K562 (cell line): Measurements from ENCODE around the gene HS3ST3A1. TPM values are rescaled to one million over a fixed set of nuclear protein-coding genes. Genes with fewer than 3 reads are reported as not detected.

ENCODE experiments used
- BACH1 ChIP-seq: fragments of 200-800 bp; sonication (Bioruptor generic); IDR thresholded peaks from 2 replicates; pipeline ENCODE4 v1.6.1; 2016; ENCODE audit warnings: missing genetic modification characterization, missing compliant biosample characterization
- CBX2 ChIP-seq: fragments of 200-600 bp; sonication (generic); IDR thresholded peaks from one replicate; pipeline ENCODE4 v1.6.1; 2012; ENCODE audit warnings: mild to moderate bottlenecking, low read length, inconsistent platforms; ENCODE audit not compliant: insufficient read depth, poor library complexity, severe bottlenecking
- FOXK2 ChIP-seq, 2 experiments: fragments of 450-650 bp; IDR thresholded peaks in 1 of 2; conservative IDR thresholded peaks in 1 of 2; 2 replicates each; pipeline ENCODE4 v1.6.1; 2016; ENCODE audit warnings: low read depth in 2 of 2, mild to moderate bottlenecking in 1 of 2
- FOXM1 ChIP-seq, 2 experiments: fragments of 450-650 bp in 1 of 2; sonication (generic) in 1 of 2; formaldehyde crosslinking in 1 of 2; IDR thresholded peaks; 2 replicates each; pipeline versions ENCODE4 v1.6.1 to v1.9.0; 2017 to 2022; ENCODE audit warnings: low read depth in 2 of 2, mild to moderate bottlenecking in 2 of 2, missing genetic modification reagents in 1 of 2, moderate library complexity in 1 of 2
- GTF2F1 ChIP-seq: IDR thresholded peaks from 2 replicates; pipeline ENCODE4 v1.6.1; 2011; ENCODE audit warnings: low read depth, low read length, improper control_type of control experiment
- HDAC1 ChIP-seq, 2 experiments: fragments of 450-650 bp; IDR thresholded peaks; 2 replicates each; pipeline ENCODE4 v1.6.1; 2016 to 2017; ENCODE audit warnings: inconsistent platforms in 1 of 2, mild to moderate bottlenecking in 1 of 2, moderate library complexity in 1 of 2
- HNRNPLL ChIP-seq: fragments of 200-400 bp; formaldehyde crosslinking; IDR thresholded peaks from 2 replicates; pipeline ENCODE4 v1.6.1; 2017; ENCODE audit warnings: low read length, low read depth, mild to moderate bottlenecking; ENCODE audit not compliant: poor library complexity, severe bottlenecking
- MAZ ChIP-seq, 2 experiments: fragments of 450-650 bp in 1 of 2; sonication (generic) in 1 of 2; formaldehyde crosslinking; IDR thresholded peaks in 1 of 2; conservative IDR thresholded peaks in 1 of 2; 2 replicates each; pipeline versions ENCODE4 v1.4.0 to v1.5.0; 2020; ENCODE audit warnings: mild to moderate bottlenecking in 1 of 2, missing genetic modification reagents in 1 of 2
- MCM2 ChIP-seq: fragments of 450-650 bp; IDR thresholded peaks from 2 replicates; pipeline ENCODE4 v1.6.1; 2017; ENCODE audit warnings: low read depth, mild to moderate bottlenecking
- NRF1 ChIP-seq, 2 experiments: fragments of 450-650 bp; IDR thresholded peaks in 1 of 2; conservative IDR thresholded peaks in 1 of 2; 2 replicates each; pipeline ENCODE4 v1.6.1; 2014; ENCODE audit warnings: mild to moderate bottlenecking in 2 of 2
- PHF20 ChIP-seq: fragments of 450-650 bp; IDR thresholded peaks from 2 replicates; pipeline ENCODE4 v1.6.1; 2018; ENCODE audit not compliant: partially characterized antibody
- PHF8 ChIP-seq: fragments of 200-600 bp; sonication (generic); IDR thresholded peaks from 2 replicates; pipeline ENCODE4 v1.6.1; 2012; ENCODE audit warnings: mixed run types, mild to moderate bottlenecking, inconsistent platforms, low read length, moderate library complexity, borderline replicate concordance
- SOX6 ChIP-seq: fragments of 450-650 bp; IDR thresholded peaks from 2 replicates; pipeline ENCODE4 v1.6.1; 2014; ENCODE audit warnings: mild to moderate bottlenecking
- TBL1XR1 ChIP-seq, 2 experiments: IDR thresholded peaks; 2 replicates each; pipeline ENCODE4 v1.6.1; 2012; ENCODE audit warnings: improper control_type of control experiment in 2 of 2, low read length in 2 of 2, mild to moderate bottlenecking in 1 of 2
- TEAD4 ChIP-seq, 2 experiments: sonication (generic) in 1 of 2; formaldehyde crosslinking in 1 of 2; IDR thresholded peaks; 2 replicates each; pipeline versions ENCODE4 v1.6.1 to v1.8.0; 2012 to 2022; ENCODE audit warnings: borderline replicate concordance in 1 of 2, inconsistent platforms in 1 of 2, low read length in 1 of 2, mild to moderate bottlenecking in 1 of 2, missing genetic modification reagents in 1 of 2
- THAP12 ChIP-seq: fragments of 250-450 bp; sonication (Bioruptor Pico); IDR thresholded peaks from 2 replicates; pipeline ENCODE4 v1.9.0; 2021; ENCODE audit warnings: mild to moderate bottlenecking, inconsistent platforms
- ZNF184 ChIP-seq: sonication (generic); formaldehyde crosslinking; IDR thresholded peaks from 2 replicates; pipeline ENCODE4 v1.5.0; 2020; ENCODE audit warnings: missing genetic modification reagents
- ZNF583 ChIP-seq: fragments of 250-450 bp; sonication (Bioruptor Pico); IDR thresholded peaks from 2 replicates; pipeline ENCODE4 v1.4.0; 2020
- polyA plus RNA-seq, 8 experiments: library from polyadenylated mRNA; depleted of rRNA in 4 of 8; stranded (reverse) in 5 of 8; unstranded in 3 of 8; fragments of >200 nt; fragmentation: Nextera tagmentation in 2 of 8; fragmentation: Illumina TruSeq in 1 of 8; extraction: Ambion mirVana in 2 of 8; extraction: Trizol in 1 of 8; gene quantifications; 2 replicates each; pipeline versions ENCODE4 v1.2.1 to v1.2.3, GENCODE V29; 2011 to 2014; ENCODE audit warnings: inconsistent platforms in 1 of 8, missing spikeins in 1 of 8
- total RNA-seq, 7 experiments: library from RNA; depleted of rRNA in 6 of 7; stranded (reverse); fragments of >200 nt in 6 of 7; fragmentation: Illumina TruSeq in 2 of 7; extraction: Trizol in 2 of 7; gene quantifications; 2 replicates each; pipeline versions ENCODE4 v1.2.1 to v1.2.3, GENCODE V29; 2011 to 2021; ENCODE audit warnings: low replicate concordance in 1 of 7
- TF ChIP-seq, protein P1 (sequence below): fragments of 450-650 bp; IDR thresholded peaks from 2 replicates; pipeline ENCODE4 v1.6.1; 2017; ENCODE audit warnings: antibody characterized with exemption, mild to moderate bottlenecking
- TF ChIP-seq, protein P2 (sequence below): sonication (generic); formaldehyde crosslinking; IDR thresholded peaks from 2 replicates; pipeline ENCODE4 v1.8.1; 2023; ENCODE audit warnings: mild to moderate bottlenecking, missing genetic modification reagents, moderate library complexity

HS3ST3A1 gene
- total and polyA plus RNA-seq, 9 of the 15 experiments (the other 6 are each of a cell fraction or from before 2014, with no cell fraction given), result 0.25 to 14.8 (median 2.3) TPM

DNA sequence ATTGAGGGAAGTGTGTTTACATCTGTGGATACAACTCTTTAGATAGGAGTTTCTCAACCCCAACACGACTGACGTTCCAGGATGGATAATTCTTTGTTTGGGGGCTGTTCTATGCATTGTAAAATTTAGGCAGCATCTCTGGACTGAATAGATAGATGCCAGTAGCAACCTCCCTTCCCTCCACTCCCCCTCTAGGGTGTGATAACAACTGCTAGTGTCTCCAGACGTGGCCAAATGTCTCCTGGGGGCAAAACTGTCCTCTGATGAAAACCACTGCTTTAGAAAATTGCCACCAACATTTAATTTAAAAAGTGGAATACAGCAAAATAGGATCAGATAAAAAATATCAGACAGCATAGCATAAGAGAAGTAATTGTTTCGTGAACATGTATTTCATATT, 79.9 kb downstream of the HS3ST3A1 start (continued):
- TF ChIP-seq, protein P1, sequence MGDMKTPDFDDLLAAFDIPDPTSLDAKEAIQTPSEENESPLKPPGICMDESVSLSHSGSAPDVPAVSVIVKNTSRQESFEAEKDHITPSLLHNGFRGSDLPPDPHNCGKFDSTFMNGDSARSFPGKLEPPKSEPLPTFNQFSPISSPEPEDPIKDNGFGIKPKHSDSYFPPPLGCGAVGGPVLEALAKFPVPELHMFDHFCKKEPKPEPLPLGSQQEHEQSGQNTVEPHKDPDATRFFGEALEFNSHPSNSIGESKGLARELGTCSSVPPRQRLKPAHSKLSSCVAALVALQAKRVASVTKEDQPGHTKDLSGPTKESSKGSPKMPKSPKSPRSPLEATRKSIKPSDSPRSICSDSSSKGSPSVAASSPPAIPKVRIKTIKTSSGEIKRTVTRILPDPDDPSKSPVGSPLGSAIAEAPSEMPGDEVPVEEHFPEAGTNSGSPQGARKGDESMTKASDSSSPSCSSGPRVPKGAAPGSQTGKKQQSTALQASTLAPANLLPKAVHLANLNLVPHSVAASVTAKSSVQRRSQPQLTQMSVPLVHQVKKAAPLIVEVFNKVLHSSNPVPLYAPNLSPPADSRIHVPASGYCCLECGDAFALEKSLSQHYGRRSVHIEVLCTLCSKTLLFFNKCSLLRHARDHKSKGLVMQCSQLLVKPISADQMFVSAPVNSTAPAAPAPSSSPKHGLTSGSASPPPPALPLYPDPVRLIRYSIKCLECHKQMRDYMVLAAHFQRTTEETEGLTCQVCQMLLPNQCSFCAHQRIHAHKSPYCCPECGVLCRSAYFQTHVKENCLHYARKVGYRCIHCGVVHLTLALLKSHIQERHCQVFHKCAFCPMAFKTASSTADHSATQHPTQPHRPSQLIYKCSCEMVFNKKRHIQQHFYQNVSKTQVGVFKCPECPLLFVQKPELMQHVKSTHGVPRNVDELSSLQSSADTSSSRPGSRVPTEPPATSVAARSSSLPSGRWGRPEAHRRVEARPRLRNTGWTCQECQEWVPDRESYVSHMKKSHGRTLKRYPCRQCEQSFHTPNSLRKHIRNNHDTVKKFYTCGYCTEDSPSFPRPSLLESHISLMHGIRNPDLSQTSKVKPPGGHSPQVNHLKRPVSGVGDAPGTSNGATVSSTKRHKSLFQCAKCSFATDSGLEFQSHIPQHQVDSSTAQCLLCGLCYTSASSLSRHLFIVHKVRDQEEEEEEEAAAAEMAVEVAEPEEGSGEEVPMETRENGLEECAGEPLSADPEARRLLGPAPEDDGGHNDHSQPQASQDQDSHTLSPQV, result peak; percentile 29
- TF ChIP-seq PHF8 (no peak), GTF2F1 (no peak), MAZ (CRISPR knock-in tag; conservative IDR thresholded peaks at IDR 0.05 in 1 of 2, IDR thresholded peaks at IDR 0.05 in 1 of 2) (no peak), TEAD4 (IDR thresholded peaks at IDR 0.05; ENCODE audit: low read length) (peak; percentile 9; the same call in 1 of the 2 replicates), TEAD4 (CRISPR knock-in tag; IDR thresholded peaks at IDR 0.05; ENCODE audit: borderline replicate concordance) (no peak), NRF1 (conservative IDR thresholded peaks at IDR 0.05 in 1 of 2, IDR thresholded peaks at IDR 0.05 in 1 of 2) (no peak), ZNF184 (CRISPR knock-in tag) (no peak), BACH1 (tag) (no peak), PHF20 (no peak), HNRNPLL (no peak), THAP12 (CRISPR knock-in tag) (no peak), ZNF583 (CRISPR knock-in tag) (no peak), HDAC1 (IDR thresholded peaks at IDR 0.05) (no peak), TBL1XR1 (IDR thresholded peaks at IDR 0.05; ENCODE audit: low read length in 2 of 2) (peak in 1 of 2 experiments; percentile 22; a peak in 1 of 4 replicates), FOXM1 (IDR thresholded peaks at IDR 0.05; ENCODE audit: low read depth) (0 out of 2 replicates have a peak, but pooled peaks have one; percentile 26), FOXM1 (CRISPR knock-in tag; IDR thresholded peaks at IDR 0.05; ENCODE audit: low read depth) (no peak), SOX6 (peak; percentile 86), FOXK2 (conservative IDR thresholded peaks at IDR 0.05 in 1 of 2, IDR thresholded peaks at IDR 0.05 in 1 of 2; ENCODE audit: low read depth in 2 of 2) (peak in 1 of 2 experiments; percentile 20; a peak in 1 of 4 replicates), MCM2 (no peak), CBX2 (no peak)
- TF ChIP-seq, protein P2, sequence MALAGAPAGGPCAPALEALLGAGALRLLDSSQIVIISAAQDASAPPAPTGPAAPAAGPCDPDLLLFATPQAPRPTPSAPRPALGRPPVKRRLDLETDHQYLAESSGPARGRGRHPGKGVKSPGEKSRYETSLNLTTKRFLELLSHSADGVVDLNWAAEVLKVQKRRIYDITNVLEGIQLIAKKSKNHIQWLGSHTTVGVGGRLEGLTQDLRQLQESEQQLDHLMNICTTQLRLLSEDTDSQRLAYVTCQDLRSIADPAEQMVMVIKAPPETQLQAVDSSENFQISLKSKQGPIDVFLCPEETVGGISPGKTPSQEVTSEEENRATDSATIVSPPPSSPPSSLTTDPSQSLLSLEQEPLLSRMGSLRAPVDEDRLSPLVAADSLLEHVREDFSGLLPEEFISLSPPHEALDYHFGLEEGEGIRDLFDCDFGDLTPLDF (CRISPR knock-in tag), result no peak
